H9 (cell line): ENCODE measurements around the gene TAF1C. TPM values are rescaled to one million over a fixed set of nuclear protein-coding genes. Genes with fewer than 3 reads are reported as not detected.

Source experiments
- DNase-seq: peaks from one replicate; pipeline ENCODE4 v3.0.0-alpha.2; 2017
- H2AFZ ChIP-seq: one replicate; pipeline ENCODE4 v1.6.1; 2013; ENCODE audit warnings: mild to moderate bottlenecking, low read length, control low read depth, moderate library complexity
- H2AK5ac ChIP-seq: 2 replicates; pipeline ENCODE4 v1.6.1; 2013; ENCODE audit warnings: low read length, control low read depth, mixed read lengths; ENCODE audit not compliant: insufficient read length
- H2BK120ac ChIP-seq: one replicate; pipeline ENCODE4 v1.6.1; 2013; ENCODE audit warnings: low read depth, mild to moderate bottlenecking, low read length, control low read depth, inconsistent platforms; ENCODE audit not compliant: poor library complexity, severe bottlenecking
- H2BK12ac ChIP-seq: 2 replicates; pipeline ENCODE4 v1.6.1; 2013; ENCODE audit warnings: low read length, control low read depth, mixed read lengths, low read depth; ENCODE audit not compliant: insufficient read length
- H2BK15ac ChIP-seq: 2 replicates; pipeline ENCODE4 v1.6.1; 2013; ENCODE audit warnings: low read depth, low read length, control low read depth
- H2BK20ac ChIP-seq: one replicate; pipeline ENCODE4 v1.6.1; 2013; ENCODE audit warnings: low read depth, mild to moderate bottlenecking, low read length, control low read depth, inconsistent platforms; ENCODE audit not compliant: poor library complexity, severe bottlenecking
- H2BK5ac ChIP-seq: 2 replicates; pipeline ENCODE4 v1.6.1; 2013; ENCODE audit warnings: low read length, control low read depth, mixed read lengths; ENCODE audit not compliant: insufficient read length
- H3K14ac ChIP-seq: 2 replicates; pipeline ENCODE4 v1.6.1; 2013; ENCODE audit warnings: low read length, control low read depth; ENCODE audit not compliant: insufficient read depth
- H3K18ac ChIP-seq: 2 replicates; pipeline ENCODE4 v1.6.1; 2013; ENCODE audit warnings: low read depth, mild to moderate bottlenecking, mixed read lengths, low read length, control low read depth; ENCODE audit not compliant: insufficient read length
- H3K23ac ChIP-seq: 2 replicates; pipeline ENCODE4 v1.6.1; 2013; ENCODE audit warnings: low read length, control low read depth, mixed read lengths, low read depth; ENCODE audit not compliant: insufficient read length
- H3K23me2 ChIP-seq: 2 replicates; pipeline ENCODE4 v1.6.1; 2013; ENCODE audit warnings: low read depth, mild to moderate bottlenecking, mixed read lengths, low read length, control low read depth; ENCODE audit not compliant: insufficient read length, poor library complexity, severe bottlenecking
- H3K27ac ChIP-seq: 2 replicates; pipeline ENCODE4 v1.5.1; 2013; ENCODE audit warnings: low read length, control low read depth, mixed read lengths, low read depth; ENCODE audit not compliant: insufficient read length
- H3K27me3 ChIP-seq: 2 replicates; pipeline ENCODE4 v1.6.1; 2013; ENCODE audit warnings: low read length, control low read depth, inconsistent platforms; ENCODE audit not compliant: insufficient read depth
- H3K4ac ChIP-seq: 2 replicates; pipeline ENCODE4 v1.6.1; 2013; ENCODE audit warnings: low read depth, mild to moderate bottlenecking, control low read depth, inconsistent platforms, low read length, moderate library complexity
- H3K4me1 ChIP-seq: 2 replicates; pipeline ENCODE4 v1.6.1; 2013; ENCODE audit warnings: low read length, control low read depth, inconsistent platforms; ENCODE audit not compliant: insufficient read depth
- H3K4me2 ChIP-seq: 2 replicates; pipeline ENCODE4 v1.6.1; 2013; ENCODE audit warnings: low read length, control low read depth, mixed read lengths; ENCODE audit not compliant: insufficient read length, insufficient read depth
- H3K56ac ChIP-seq: 2 replicates; pipeline ENCODE4 v1.6.1; 2013; ENCODE audit warnings: low read depth, mild to moderate bottlenecking, mixed read lengths, low read length, control low read depth; ENCODE audit not compliant: insufficient read length
- H3K79me1 ChIP-seq: 2 replicates; pipeline ENCODE4 v1.6.1; 2013; ENCODE audit warnings: low read depth, mild to moderate bottlenecking, moderate library complexity, low read length, control low read depth, inconsistent platforms; ENCODE audit not compliant: insufficient read depth, poor library complexity, severe bottlenecking
- H3K79me2 ChIP-seq: 2 replicates; pipeline ENCODE4 v1.6.1; 2013; ENCODE audit warnings: low read length, control low read depth, inconsistent platforms; ENCODE audit not compliant: insufficient read depth
- H3K9ac ChIP-seq: 2 replicates; pipeline ENCODE4 v1.6.1; 2013; ENCODE audit warnings: low read length, control low read depth, mixed read lengths; ENCODE audit not compliant: insufficient read length; ENCODE audit errors: extremely low read depth
- H3K9me3 ChIP-seq: one replicate; pipeline ENCODE4 v1.6.1; 2013; ENCODE audit warnings: low read depth, low read length, inconsistent platforms; ENCODE audit not compliant: control insufficient read depth
- H3T11ph ChIP-seq: one replicate; pipeline ENCODE4 v1.6.1; 2013; ENCODE audit warnings: mild to moderate bottlenecking, low read length, control low read depth, inconsistent platforms
- H4K20me1 ChIP-seq: one replicate; pipeline ENCODE4 v1.6.1; 2013; ENCODE audit not compliant: control insufficient read depth, insufficient read length, insufficient read depth
- H4K5ac ChIP-seq: 2 replicates; pipeline ENCODE4 v1.6.1; 2013; ENCODE audit warnings: low read depth, mild to moderate bottlenecking, mixed read lengths, low read length, control low read depth; ENCODE audit not compliant: insufficient read length
- H4K8ac ChIP-seq: replicated peaks from 2 replicates; pipeline ENCODE4 v1.6.1; 2013; ENCODE audit warnings: low read length, control low read depth, mixed read lengths, low read depth; ENCODE audit not compliant: insufficient read length
- H4K91ac ChIP-seq: 2 replicates; pipeline ENCODE4 v1.6.1; 2013; ENCODE audit warnings: low read depth, mild to moderate bottlenecking, moderate library complexity, mixed read lengths, low read length, control low read depth; ENCODE audit not compliant: insufficient read length
- H3K27ac Mint-ChIP-seq, 3 experiments: 2 replicates in 2 of 3; 3 replicates in 1 of 3; pipeline ENCODE4 v1.8.0; 2020 to 2021; ENCODE audit warnings: mixed read lengths in 3 of 3, mild to moderate bottlenecking in 1 of 3, moderate library complexity in 1 of 3
- H3K27me3 Mint-ChIP-seq: 2 replicates; pipeline ENCODE4 v1.8.0; 2021; ENCODE audit warnings: low read depth, mild to moderate bottlenecking, moderate library complexity, mixed read lengths
- H3K36me3 Mint-ChIP-seq, 3 experiments: 2 replicates in 2 of 3; 3 replicates in 1 of 3; pipeline ENCODE4 v1.8.0; 2020 to 2021; ENCODE audit warnings: low read depth in 3 of 3, mixed read lengths in 3 of 3; ENCODE audit not compliant: insufficient read depth in 1 of 3
- H3K4me1 Mint-ChIP-seq, 2 experiments: 2 replicates each; pipeline ENCODE4 v1.8.0; 2020; ENCODE audit warnings: mixed read lengths in 2 of 2
- H3K4me3 Mint-ChIP-seq, 2 experiments: 2 replicates in 1 of 2; 3 replicates in 1 of 2; pipeline ENCODE4 v1.8.0; 2020 to 2021; ENCODE audit warnings: mild to moderate bottlenecking in 2 of 2, mixed read lengths in 2 of 2, moderate library complexity in 1 of 2
- H3K9me3 Mint-ChIP-seq, 2 experiments: 2 replicates in 1 of 2; 3 replicates in 1 of 2; pipeline ENCODE4 v1.8.0; 2020; ENCODE audit warnings: mild to moderate bottlenecking in 2 of 2, mixed read lengths in 2 of 2, moderate library complexity in 1 of 2
- WGBS: extraction: QIAGEN DNeasy Blood & Tissue Kit; methylation state at CpG from one replicate; pipeline ENCODE4 v1.1.7; 2013; ENCODE audit warnings: missing lambda C conversion rate, low lambda C conversion rate, mixed read lengths; ENCODE audit not compliant: insufficient read length; ENCODE audit errors: extremely low coverage; 5-methylcytosine and 5-hydroxymethylcytosine counted together
- total RNA-seq: library from RNA; stranded (reverse); gene quantifications from 2 replicates; pipeline ENCODE4 v1.2.1, GENCODE V29; 2021
- TF ChIP-seq, protein P1 (sequence below): fragments of 200-600 bp; sonication (generic); conservative IDR thresholded peaks from 3 replicates; pipeline ENCODE4 v1.8.0; 2021; ENCODE audit warnings: antibody characterized with exemption, mild to moderate bottlenecking

The TAF1C gene
- total RNA-seq, 1 experiment from 2014 or later: 78.6 TPM

DNA sequence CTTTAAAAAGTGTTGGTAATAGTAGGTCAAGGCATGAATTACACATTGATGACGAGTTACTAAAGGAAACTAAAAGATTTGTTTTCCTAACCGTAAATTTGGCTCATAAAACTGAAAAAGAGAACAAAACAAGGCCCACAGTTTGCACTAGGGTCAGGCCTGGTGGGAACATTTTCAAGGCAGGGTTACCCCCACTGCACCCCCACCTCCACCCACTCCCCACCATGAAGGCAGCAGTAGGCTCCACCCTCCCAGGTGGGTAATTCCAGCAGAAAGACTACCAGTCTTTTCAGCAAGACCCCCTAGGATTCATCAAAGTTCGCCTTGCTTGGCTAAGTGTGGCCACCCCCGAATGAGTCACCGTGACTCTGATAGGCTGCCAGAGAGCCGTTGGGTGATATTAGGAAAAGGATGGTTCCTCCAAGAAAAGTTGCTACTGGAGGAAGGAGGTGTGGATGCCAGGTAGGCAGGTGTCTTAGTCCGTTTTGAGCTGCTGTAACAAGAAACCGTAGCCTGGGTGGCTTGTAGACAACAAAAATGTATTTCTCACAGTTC, 33.1 kb downstream of the TAF1C start:
- Histone ChIP-seq H3K23me2 (no peaks in the 10 kb centered on the region), H3K56ac (no peak overlapping the region), H2BK5ac (no peak overlapping the region), H4K91ac (no peak overlapping the region), H3K18ac (no peak overlapping the region), H2AFZ (no peak overlapping the region), H2BK15ac (no peak overlapping the region), H3K9me3 (no peaks in the 10 kb centered on the region), H3K23ac (no peak overlapping the region), H3T11ph (no peak overlapping the region), H3K4me1 (no peaks in the 10 kb centered on the region), H2BK120ac (no peak overlapping the region), H4K8ac (no peak overlapping the region), H4K20me1 (no peaks in the 10 kb centered on the region), H4K5ac (no peak overlapping the region), H3K27ac (no peak overlapping the region), H3K27me3 (no peaks in the 10 kb centered on the region), H2BK20ac (no peak overlapping the region), H2AK5ac (no peak overlapping the region), H2BK12ac (no peak overlapping the region), H3K9ac (no peak overlapping the region), H3K79me2 (no peaks in the 10 kb centered on the region), H3K4ac (no peak overlapping the region), H3K4me2 (no peak overlapping the region), H3K79me1 (no peaks in the 10 kb centered on the region), H3K14ac (no peak overlapping the region)
- H3K27ac Mint-ChIP-seq: no peak overlapping the region
- no peaks in the 10 kb centered on the region for H3K36me3 Mint-ChIP-seq
- H3K9me3 Mint-ChIP-seq: no peaks in the 10 kb centered on the region
- no CpG with 5 or more reads among the region's 8 CpGs for WGBS
- TF ChIP-seq, protein P1, sequence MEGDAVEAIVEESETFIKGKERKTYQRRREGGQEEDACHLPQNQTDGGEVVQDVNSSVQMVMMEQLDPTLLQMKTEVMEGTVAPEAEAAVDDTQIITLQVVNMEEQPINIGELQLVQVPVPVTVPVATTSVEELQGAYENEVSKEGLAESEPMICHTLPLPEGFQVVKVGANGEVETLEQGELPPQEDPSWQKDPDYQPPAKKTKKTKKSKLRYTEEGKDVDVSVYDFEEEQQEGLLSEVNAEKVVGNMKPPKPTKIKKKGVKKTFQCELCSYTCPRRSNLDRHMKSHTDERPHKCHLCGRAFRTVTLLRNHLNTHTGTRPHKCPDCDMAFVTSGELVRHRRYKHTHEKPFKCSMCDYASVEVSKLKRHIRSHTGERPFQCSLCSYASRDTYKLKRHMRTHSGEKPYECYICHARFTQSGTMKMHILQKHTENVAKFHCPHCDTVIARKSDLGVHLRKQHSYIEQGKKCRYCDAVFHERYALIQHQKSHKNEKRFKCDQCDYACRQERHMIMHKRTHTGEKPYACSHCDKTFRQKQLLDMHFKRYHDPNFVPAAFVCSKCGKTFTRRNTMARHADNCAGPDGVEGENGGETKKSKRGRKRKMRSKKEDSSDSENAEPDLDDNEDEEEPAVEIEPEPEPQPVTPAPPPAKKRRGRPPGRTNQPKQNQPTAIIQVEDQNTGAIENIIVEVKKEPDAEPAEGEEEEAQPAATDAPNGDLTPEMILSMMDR: no peak
- no peak for DNase-seq
- no peak overlapping the region for H3K4me3 Mint-ChIP-seq
- H3K27me3 Mint-ChIP-seq: peaks cover 9% of the 10 kb centered on the region
- peaks cover 0 to 6% of the 10 kb centered on the region in 2 experiments; a peak in 2 of 4 replicates for H3K4me1 Mint-ChIP-seq
